ENCODE results near the gene CAPN11. TPM values are rescaled to one million over a fixed set of nuclear protein-coding genes. Genes with fewer than 3 reads are reported as not detected.

Gene CAPN11
- total and polyA plus RNA-seq, 2 donors (not counting 3 experiments of a cell fraction or from before 2014, with no cell fraction given) = 1.4 to 1.7 TPM

- Histone ChIP-seq H3K27ac (ENCODE audit: insufficient read depth, low read depth, low read length) (peak overlapping the region; percentile 2), H2AFZ (ENCODE audit: low read depth, low read length) (no peak overlapping the region), H3K27me3 (ENCODE audit: control insufficient read depth in 2 of 2, insufficient read depth in 2 of 2, low read length in 2 of 2) (no peaks in the 10 kb centered on the region), H3K9ac (replicated peaks; ENCODE audit: extremely low read depth, insufficient read depth, low read length) (no peak overlapping the region), H3K36me3 (ENCODE audit: control insufficient read depth in 2 of 2, extremely low read depth in 1 of 2, insufficient read depth in 2 of 2, low read length in 2 of 2) (peaks cover 17 to 40% of the 10 kb centered on the region in 2 experiments), H3K4me2 (ENCODE audit: insufficient read depth, low read length) (no peak overlapping the region), H3K9me3 (replicated peaks; ENCODE audit: control insufficient read depth, insufficient read depth, low read length) (no peaks in the 10 kb centered on the region), H4K20me1 (replicated peaks; ENCODE audit: control insufficient read depth, extremely low read depth, insufficient read depth, low read length) (no peaks in the 10 kb centered on the region), H3K4me1 (ENCODE audit: control insufficient read depth, extremely low read depth, insufficient read depth, low read length) (peaks cover 38% of the 10 kb centered on the region), H3K79me2 (ENCODE audit: control insufficient read depth, insufficient read depth, low read length) (peaks cover 24% of the 10 kb centered on the region), H3K4me3 (replicated peaks in 1 of 3; ENCODE audit: insufficient read depth in 1 of 3, low read depth in 1 of 3, low read length in 3 of 3) (no peak overlapping the region), H3K9me1 (replicated peaks; ENCODE audit: control insufficient read depth, extremely low read depth, insufficient read depth, low read length) (no peaks in the 10 kb centered on the region)
- no TSS peak for BruUV-seq (replicated peaks)
- POLR2A ChIA-PET = interaction anchor here (0.6 kb wide), 1 partner anchor 617 kb away, joined by 8 read pairs; no protein-coding TSS in a partner anchor
- FAIRE-seq = no peak
- no peak for TF ChIP-seq MYC (IDR thresholded peaks at IDR 0.05; ENCODE audit: low read depth, low read length)
- no peak for TF ChIP-seq EZH2 (IDR thresholded peaks at IDR 0.05; ENCODE audit: borderline replicate concordance, low read depth, low read length, severe bottlenecking)
- no peak for TF ChIP-seq MAX (IDR thresholded peaks at IDR 0.05; ENCODE audit: insufficient read depth, insufficient read length)
- intact Hi-C loops (cut with micrococcal nuclease) (no loop called here), dilution Hi-C loops (cut with MboI; ENCODE audit: extremely low pct_ligation_motif_present, low sequenced_read_pairs) (loop anchor here (10.0 kb wide), 1 partner anchor 128 kb away; no protein-coding TSS in a partner anchor)
- CTCF ChIA-PET = interaction anchor here (1.2 to 7.2 kb wide), 5 partner anchors 9 to 138 kb away, joined by 3 to 148 read pairs (median 11); partner anchors contain the start of gene SLC29A1
- no peak for DNase-seq (ENCODE audit: low read depth, low spot score)
These were observed 74.3 kb downstream of the CAPN11 start for GRCh38 chr6:44232676-44233566.

- Histone ChIP-seq H2AFZ (ENCODE audit: low read depth, low read length) (no peak overlapping the region), H3K79me2 (ENCODE audit: control insufficient read depth, insufficient read depth, low read length) (peaks cover 17% of the 10 kb centered on the region), H3K27me3 (ENCODE audit: control insufficient read depth in 2 of 2, insufficient read depth in 2 of 2, low read length in 2 of 2) (no peaks in the 10 kb centered on the region), H4K20me1 (replicated peaks; ENCODE audit: control insufficient read depth, extremely low read depth, insufficient read depth, low read length) (no peaks in the 10 kb centered on the region), H3K9me1 (replicated peaks; ENCODE audit: control insufficient read depth, extremely low read depth, insufficient read depth, low read length) (no peaks in the 10 kb centered on the region), H3K4me3 (replicated peaks in 1 of 3; ENCODE audit: insufficient read depth in 1 of 3, low read depth in 1 of 3, low read length in 3 of 3) (no peak overlapping the region), H3K36me3 (ENCODE audit: control insufficient read depth in 2 of 2, extremely low read depth in 1 of 2, insufficient read depth in 2 of 2, low read length in 2 of 2) (peaks cover 16 to 40% of the 10 kb centered on the region in 2 experiments), H3K4me1 (ENCODE audit: control insufficient read depth, extremely low read depth, insufficient read depth, low read length) (peaks cover 41% of the 10 kb centered on the region), H3K9me3 (replicated peaks; ENCODE audit: control insufficient read depth, insufficient read depth, low read length) (no peaks in the 10 kb centered on the region), H3K27ac (ENCODE audit: insufficient read depth, low read depth, low read length) (peak overlapping the region; percentile 2), H3K4me2 (ENCODE audit: insufficient read depth, low read length) (no peak overlapping the region), H3K9ac (replicated peaks; ENCODE audit: extremely low read depth, insufficient read depth, low read length) (no peak overlapping the region)
- POLR2A ChIA-PET = interaction anchor here (1.5 kb wide), 1 partner anchor 9 kb away, joined by 4 read pairs; no protein-coding TSS in a partner anchor
- dilution Hi-C loops (cut with MboI; ENCODE audit: extremely low pct_ligation_motif_present, low sequenced_read_pairs) (loop anchor here (10.0 kb wide), 1 partner anchor 129 kb away; no protein-coding TSS in a partner anchor), intact Hi-C loops (cut with micrococcal nuclease) (loop anchor here (1.0 kb wide), 3 partner anchors 12 to 137 kb away; no protein-coding TSS in a partner anchor)
- CTCF ChIA-PET = interaction anchor here (0.7 to 7.2 kb wide), 13 partner anchors 10 to 139 kb away, joined by 3 to 148 read pairs (median 6); partner anchors contain the start of gene SLC29A1
- FAIRE-seq (peak; percentile 21), DNase-seq (ENCODE audit: low read depth, low spot score) (no peak)
- BruUV-seq (replicated peaks) = TSS peak; percentile 31
- TF ChIP-seq MYC (IDR thresholded peaks at IDR 0.05; ENCODE audit: low read depth, low read length) = no peak
- no peak for TF ChIP-seq JUN (IDR thresholded peaks at IDR 0.05; ENCODE audit: borderline replicate concordance, insufficient read depth, insufficient read length, low read depth)
- TF ChIP-seq EZH2 (IDR thresholded peaks at IDR 0.05; ENCODE audit: borderline replicate concordance, low read depth, low read length, severe bottlenecking) = no peak
- TF ChIP-seq MAX (IDR thresholded peaks at IDR 0.05; ENCODE audit: insufficient read depth, insufficient read length) = no peak
- no peak for TF ChIP-seq GATA2 (IDR thresholded peaks at IDR 0.05; ENCODE audit: insufficient read depth, insufficient read length, low read depth, low read length)
- TF ChIP-seq, protein P1, sequence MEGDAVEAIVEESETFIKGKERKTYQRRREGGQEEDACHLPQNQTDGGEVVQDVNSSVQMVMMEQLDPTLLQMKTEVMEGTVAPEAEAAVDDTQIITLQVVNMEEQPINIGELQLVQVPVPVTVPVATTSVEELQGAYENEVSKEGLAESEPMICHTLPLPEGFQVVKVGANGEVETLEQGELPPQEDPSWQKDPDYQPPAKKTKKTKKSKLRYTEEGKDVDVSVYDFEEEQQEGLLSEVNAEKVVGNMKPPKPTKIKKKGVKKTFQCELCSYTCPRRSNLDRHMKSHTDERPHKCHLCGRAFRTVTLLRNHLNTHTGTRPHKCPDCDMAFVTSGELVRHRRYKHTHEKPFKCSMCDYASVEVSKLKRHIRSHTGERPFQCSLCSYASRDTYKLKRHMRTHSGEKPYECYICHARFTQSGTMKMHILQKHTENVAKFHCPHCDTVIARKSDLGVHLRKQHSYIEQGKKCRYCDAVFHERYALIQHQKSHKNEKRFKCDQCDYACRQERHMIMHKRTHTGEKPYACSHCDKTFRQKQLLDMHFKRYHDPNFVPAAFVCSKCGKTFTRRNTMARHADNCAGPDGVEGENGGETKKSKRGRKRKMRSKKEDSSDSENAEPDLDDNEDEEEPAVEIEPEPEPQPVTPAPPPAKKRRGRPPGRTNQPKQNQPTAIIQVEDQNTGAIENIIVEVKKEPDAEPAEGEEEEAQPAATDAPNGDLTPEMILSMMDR (IDR thresholded peaks at IDR 0.05; ENCODE audit: extremely low read depth in 1 of 2, insufficient read depth in 1 of 2, low read depth in 1 of 2, low read length in 2 of 2) = no peak
- TF ChIP-seq POLR2A (IDR thresholded peaks at IDR 0.05; ENCODE audit: low read depth, low read length) = no peak
- TF ChIP-seq POLR2AphosphoS5 (IDR thresholded peaks at IDR 0.05; ENCODE audit: insufficient read depth, low read depth, low read length) = no peak
- no peak for TF ChIP-seq FOS (IDR thresholded peaks at IDR 0.05; ENCODE audit: borderline replicate concordance, insufficient read depth, low read length)
These were observed 75.0 kb downstream of the CAPN11 start for GRCh38 chr6:44233567-44234100.

Data from endothelial cell of umbilical vein (primary cell).